Stimulated activated CD4-positive, alpha-beta T cell treated with anti-CD3 and anti-CD28 coated beads, Interleukin-4, amount 100 ng/mL, for 1 hour (primary cell): ENCODE data around the gene TRIM46.
"Not testable (repeated sequence)": the region's sequence is repeated elsewhere in the genome, so short reads cannot be mapped to it uniquely, and the experiment has no call there.

Source experiments
- DNase-seq: peaks from one replicate; pipeline ENCODE4 v3.0.0-alpha.2; 2020

The TRIM46 gene

GRCh38 chr1:155189926-155190325, 16.3 kb downstream of the TRIM46 start:
- not testable (repeated sequence) for DNase-seq

- DNase-seq, result no peak
These were observed 18.3 kb downstream of the TRIM46 start for GRCh38 chr1:155191904-155192303.

- peak; percentile 35 for DNase-seq
These were observed 19.0 kb downstream of the TRIM46 start for GRCh38 chr1:155192346-155193274.

GRCh38 chr1:155193275-155193990, 19.8 kb downstream of the TRIM46 start:
- DNase-seq, result peak; percentile 74

GRCh38 chr1:155193991-155194240, 20.3 kb downstream of the TRIM46 start:
- not testable (repeated sequence) for DNase-seq

- no peak for DNase-seq
These were observed 21.8 kb downstream of the TRIM46 start for GRCh38 chr1:155195201-155196102.

- no peak for DNase-seq
These were observed 22.6 kb downstream of the TRIM46 start for GRCh38 chr1:155196103-155196892.

GRCh38 chr1:155196893-155197638, 23.4 kb downstream of the TRIM46 start:
- DNase-seq, result no peak

- DNase-seq, result no peak
These were observed 24.4 kb downstream of the TRIM46 start for GRCh38 chr1:155197901-155198546.

GRCh38 chr1:155198547-155198906, 24.9 kb downstream of the TRIM46 start:
- DNase-seq, result no peak

- DNase-seq, result no peak
These were observed 26.1 kb downstream of the TRIM46 start for GRCh38 chr1:155199792-155200191.

GRCh38 chr1:155200920-155201319, 27.3 kb downstream of the TRIM46 start:
- DNase-seq, result no peak

GRCh38 chr1:155202198-155202597, 28.5 kb downstream of the TRIM46 start:
- no peak for DNase-seq

- DNase-seq, result no peak
These were observed 29.3 kb downstream of the TRIM46 start for GRCh38 chr1:155202731-155203515.

GRCh38 chr1:155205035-155205434, 31.4 kb downstream of the TRIM46 start:
- DNase-seq, result no peak

- no peak for DNase-seq
These were observed 32.4 kb downstream of the TRIM46 start for GRCh38 chr1:155205969-155206593.

- DNase-seq, result peak; percentile 92
These were observed 33.5 kb downstream of the TRIM46 start for GRCh38 chr1:155206891-155207805.

- no peak for DNase-seq
These were observed 34.3 kb downstream of the TRIM46 start, which contains the start of gene THBS3 for GRCh38 chr1:155207806-155208540. THBS3 (minus strand) TSS chr1:155207897; CDS start chr1:155207876, 21 bp downstream.
